GM21529 (cell line): ENCODE data around the gene TSC22D2.

Experiments
- ATAC-seq: cut with Tn5 transposase; IDR thresholded peaks from one replicate; pipeline ENCODE4 v1.9.1; 2021; ENCODE audit not compliant: unreplicated experiment

The TSC22D2 gene

GRCh38 chr3:150411106-150411460 is 3.0 kb downstream of the TSC22D2 start:
- ATAC-seq: no peak

- no peak for ATAC-seq
These were observed 3.4 kb downstream of the TSC22D2 start for GRCh38 chr3:150411546-150411945.

GRCh38 chr3:150411976-150412375 is 3.9 kb downstream of the TSC22D2 start:
- no peak for ATAC-seq

- no peak for ATAC-seq
These were observed 4.6 kb downstream of the TSC22D2 start for GRCh38 chr3:150412561-150413231.

- ATAC-seq: no peak
These were observed 6.2 kb downstream of the TSC22D2 start for GRCh38 chr3:150414258-150414657.

- ATAC-seq: no peak
These were observed 6.9 kb downstream of the TSC22D2 start for GRCh38 chr3:150414959-150415358.

- ATAC-seq: no peak
These were observed 11.2 kb downstream of the TSC22D2 start for GRCh38 chr3:150419076-150419868.

- no peak for ATAC-seq
These were observed 11.9 kb downstream of the TSC22D2 start for GRCh38 chr3:150419959-150420358.

GRCh38 chr3:150421256-150421655 is 13.2 kb downstream of the TSC22D2 start:
- ATAC-seq: no peak

- ATAC-seq: no peak
These were observed 13.9 kb downstream of the TSC22D2 start for GRCh38 chr3:150421799-150422548.

GRCh38 chr3:150422907-150423306 is 14.8 kb downstream of the TSC22D2 start:
- no peak for ATAC-seq

- no peak for ATAC-seq
These were observed 15.7 kb downstream of the TSC22D2 start for GRCh38 chr3:150423761-150424160.

GRCh38 chr3:150426292-150426691 is 18.2 kb downstream of the TSC22D2 start:
- ATAC-seq: no peak

GRCh38 chr3:150428562-150428961 is 20.5 kb downstream of the TSC22D2 start:
- ATAC-seq: no peak

- no peak for ATAC-seq
These were observed 21.9 kb downstream of the TSC22D2 start for GRCh38 chr3:150429767-150430671.

GRCh38 chr3:150433347-150433746 is 25.2 kb downstream of the TSC22D2 start:
- no peak for ATAC-seq

GRCh38 chr3:150434234-150434633 is 26.1 kb downstream of the TSC22D2 start:
- no peak for ATAC-seq

GRCh38 chr3:150436161-150436560 is 28.1 kb downstream of the TSC22D2 start:
- no peak for ATAC-seq

GRCh38 chr3:150439657-150440056 is 31.6 kb downstream of the TSC22D2 start:
- ATAC-seq: no peak

- no peak for ATAC-seq
These were observed 35.2 kb downstream of the TSC22D2 start for GRCh38 chr3:150443331-150443741.

- ATAC-seq: no peak
These were observed 36.3 kb downstream of the TSC22D2 start for GRCh38 chr3:150444371-150444770.
